ENCODE data around the gene ITGA6. TPM values are rescaled to one million over a fixed set of nuclear protein-coding genes. Genes with fewer than 3 reads are reported as not detected.

Gene ITGA6
- total RNA-seq, 2 donors from 2014 or later = 90.0 to 210 TPM

GRCh38 chr2:172470958-172471922, 43.9 kb downstream of the ITGA6 start:
- no peak overlapping the region for H3K27ac ChIP-seq
- intact Hi-C loops (cut with DNase I) = no loop called here

GRCh38 chr2:172472446-172473033, 45.2 kb downstream of the ITGA6 start:
- WGBS, 2 donors = 72 to 73% methylated on average over 12 of the region's 12 CpGs
- Histone ChIP-seq H3K4me1 (no peaks in the 10 kb centered on the region), H3K4me3 (no peak overlapping the region), H3K9me3 (no peaks in the 10 kb centered on the region), H3K36me3 (replicated peaks in 1 of 2; ENCODE audit: insufficient read depth in 1 of 2, low read depth in 2 of 2) (peaks cover 0 to 6% of the 10 kb centered on the region in 2 donors), H3K27ac (no peak overlapping the region), H3K27me3 (no peaks in the 10 kb centered on the region)
- TF ChIP-seq, protein P1, sequence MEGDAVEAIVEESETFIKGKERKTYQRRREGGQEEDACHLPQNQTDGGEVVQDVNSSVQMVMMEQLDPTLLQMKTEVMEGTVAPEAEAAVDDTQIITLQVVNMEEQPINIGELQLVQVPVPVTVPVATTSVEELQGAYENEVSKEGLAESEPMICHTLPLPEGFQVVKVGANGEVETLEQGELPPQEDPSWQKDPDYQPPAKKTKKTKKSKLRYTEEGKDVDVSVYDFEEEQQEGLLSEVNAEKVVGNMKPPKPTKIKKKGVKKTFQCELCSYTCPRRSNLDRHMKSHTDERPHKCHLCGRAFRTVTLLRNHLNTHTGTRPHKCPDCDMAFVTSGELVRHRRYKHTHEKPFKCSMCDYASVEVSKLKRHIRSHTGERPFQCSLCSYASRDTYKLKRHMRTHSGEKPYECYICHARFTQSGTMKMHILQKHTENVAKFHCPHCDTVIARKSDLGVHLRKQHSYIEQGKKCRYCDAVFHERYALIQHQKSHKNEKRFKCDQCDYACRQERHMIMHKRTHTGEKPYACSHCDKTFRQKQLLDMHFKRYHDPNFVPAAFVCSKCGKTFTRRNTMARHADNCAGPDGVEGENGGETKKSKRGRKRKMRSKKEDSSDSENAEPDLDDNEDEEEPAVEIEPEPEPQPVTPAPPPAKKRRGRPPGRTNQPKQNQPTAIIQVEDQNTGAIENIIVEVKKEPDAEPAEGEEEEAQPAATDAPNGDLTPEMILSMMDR (IDR thresholded peaks at IDR 0.05) = no peak
- TF ChIP-seq POLR2A (IDR thresholded peaks at IDR 0.05) = no peak
- intact Hi-C loops (cut with DNase I) = no loop called here
- ATAC-seq (no peak), DNase-seq (no peak)

More at GRCh38 chr2:172470958-172471922, 43.9 kb downstream of the ITGA6 start:
- no peak for TF ChIP-seq POLR2A (IDR thresholded peaks at IDR 0.05)
- TF ChIP-seq, protein P1 (IDR thresholded peaks at IDR 0.05) = no peak
- Histone ChIP-seq H3K4me3 (no peak overlapping the region), H3K36me3 (replicated peaks in 1 of 2; ENCODE audit: insufficient read depth in 1 of 2, low read depth in 2 of 2) (peaks cover 0 to 6% of the 10 kb centered on the region in 2 donors), H3K4me1 (no peaks in the 10 kb centered on the region), H3K9me3 (no peaks in the 10 kb centered on the region), H3K27me3 (no peaks in the 10 kb centered on the region)
- no peak for ATAC-seq
- DNase-seq = no peak
- 73 to 74% methylated on average over 11 of the region's 11 CpGs for WGBS, 2 donors

- Histone ChIP-seq H3K4me3 (no peak overlapping the region), H3K36me3 (replicated peaks in 1 of 2; ENCODE audit: insufficient read depth in 1 of 2, low read depth in 2 of 2) (peaks cover 0 to 9% of the 10 kb centered on the region in 2 donors), H3K27ac (no peak overlapping the region), H3K27me3 (no peaks in the 10 kb centered on the region), H3K9me3 (no peaks in the 10 kb centered on the region), H3K4me1 (no peaks in the 10 kb centered on the region)
- TF ChIP-seq POLR2A (IDR thresholded peaks at IDR 0.05) = no peak
- TF ChIP-seq, protein P1 (IDR thresholded peaks at IDR 0.05) = no peak
- intact Hi-C loops (cut with DNase I) = no loop called here
- DNase-seq (no peak), ATAC-seq (no peak)
Measured at GRCh38 chr2:172473167-172473566, 45.8 kb downstream of the ITGA6 start.

GRCh38 chr2:172478353-172478752, 51.0 kb downstream of the ITGA6 start:
- H3K4me3 ChIP-seq = no peak overlapping the region
- no peak overlapping the region for H3K27ac ChIP-seq
- H3K27me3 ChIP-seq = no peaks in the 10 kb centered on the region
- intact Hi-C loops (cut with DNase I) = no loop called here
- 85 to 91% methylated on average over 8 of the region's 8 CpGs for WGBS, 2 donors
- TF ChIP-seq POLR2A (IDR thresholded peaks at IDR 0.05) = no peak
- TF ChIP-seq, protein P1 (IDR thresholded peaks at IDR 0.05) = no peak
- H3K36me3 ChIP-seq (replicated peaks in 1 of 2; ENCODE audit: insufficient read depth in 1 of 2, low read depth in 2 of 2) = peaks cover 0 to 8% of the 10 kb centered on the region in 2 donors
- ATAC-seq (no peak), DNase-seq (no peak)
- peaks cover 9% of the 10 kb centered on the region for H3K4me1 ChIP-seq
- H3K9me3 ChIP-seq = no peaks in the 10 kb centered on the region

Measured in body of pancreas (tissue), 4 donors.